Measurements from ENCODE around the gene U2AF2.

Gene U2AF2

DNA sequence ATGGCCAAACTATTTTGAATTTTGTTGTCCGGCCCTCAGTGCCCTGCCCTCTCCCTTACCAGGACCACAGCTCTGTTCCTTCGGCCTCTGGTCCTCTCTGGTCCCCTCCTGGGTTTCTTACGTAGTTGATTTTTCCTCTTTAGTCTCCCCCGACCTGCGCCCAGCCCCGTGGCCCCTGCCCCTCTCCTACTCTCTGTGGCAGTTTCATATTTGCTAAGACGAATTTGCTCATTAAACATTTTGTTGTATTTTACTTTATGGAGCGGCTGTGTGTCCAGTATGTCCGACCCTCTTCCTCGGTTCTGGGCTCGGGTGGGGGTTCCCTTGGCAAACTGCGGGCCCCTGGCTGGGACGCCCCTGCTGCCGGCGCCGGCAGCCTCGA is 19.6 kb downstream of the U2AF2 start:
- ChIA-PET CTCF (interaction anchor here (0.5 kb wide), 1 partner anchor 534 kb away, joined by 3 read pairs; no protein-coding TSS in a partner anchor), POLR2A (ENCODE audit: low non-redundant PET) (no interaction called here)
- no peak for DNase-seq (ENCODE audit: low spot score)
- TF ChIP-seq, protein P1, sequence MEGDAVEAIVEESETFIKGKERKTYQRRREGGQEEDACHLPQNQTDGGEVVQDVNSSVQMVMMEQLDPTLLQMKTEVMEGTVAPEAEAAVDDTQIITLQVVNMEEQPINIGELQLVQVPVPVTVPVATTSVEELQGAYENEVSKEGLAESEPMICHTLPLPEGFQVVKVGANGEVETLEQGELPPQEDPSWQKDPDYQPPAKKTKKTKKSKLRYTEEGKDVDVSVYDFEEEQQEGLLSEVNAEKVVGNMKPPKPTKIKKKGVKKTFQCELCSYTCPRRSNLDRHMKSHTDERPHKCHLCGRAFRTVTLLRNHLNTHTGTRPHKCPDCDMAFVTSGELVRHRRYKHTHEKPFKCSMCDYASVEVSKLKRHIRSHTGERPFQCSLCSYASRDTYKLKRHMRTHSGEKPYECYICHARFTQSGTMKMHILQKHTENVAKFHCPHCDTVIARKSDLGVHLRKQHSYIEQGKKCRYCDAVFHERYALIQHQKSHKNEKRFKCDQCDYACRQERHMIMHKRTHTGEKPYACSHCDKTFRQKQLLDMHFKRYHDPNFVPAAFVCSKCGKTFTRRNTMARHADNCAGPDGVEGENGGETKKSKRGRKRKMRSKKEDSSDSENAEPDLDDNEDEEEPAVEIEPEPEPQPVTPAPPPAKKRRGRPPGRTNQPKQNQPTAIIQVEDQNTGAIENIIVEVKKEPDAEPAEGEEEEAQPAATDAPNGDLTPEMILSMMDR (conservative IDR thresholded peaks at IDR 0.05; ENCODE audit: low read depth): no peak
- peak overlapping the region; percentile 86 for H3K27ac ChIP-seq

DNA sequence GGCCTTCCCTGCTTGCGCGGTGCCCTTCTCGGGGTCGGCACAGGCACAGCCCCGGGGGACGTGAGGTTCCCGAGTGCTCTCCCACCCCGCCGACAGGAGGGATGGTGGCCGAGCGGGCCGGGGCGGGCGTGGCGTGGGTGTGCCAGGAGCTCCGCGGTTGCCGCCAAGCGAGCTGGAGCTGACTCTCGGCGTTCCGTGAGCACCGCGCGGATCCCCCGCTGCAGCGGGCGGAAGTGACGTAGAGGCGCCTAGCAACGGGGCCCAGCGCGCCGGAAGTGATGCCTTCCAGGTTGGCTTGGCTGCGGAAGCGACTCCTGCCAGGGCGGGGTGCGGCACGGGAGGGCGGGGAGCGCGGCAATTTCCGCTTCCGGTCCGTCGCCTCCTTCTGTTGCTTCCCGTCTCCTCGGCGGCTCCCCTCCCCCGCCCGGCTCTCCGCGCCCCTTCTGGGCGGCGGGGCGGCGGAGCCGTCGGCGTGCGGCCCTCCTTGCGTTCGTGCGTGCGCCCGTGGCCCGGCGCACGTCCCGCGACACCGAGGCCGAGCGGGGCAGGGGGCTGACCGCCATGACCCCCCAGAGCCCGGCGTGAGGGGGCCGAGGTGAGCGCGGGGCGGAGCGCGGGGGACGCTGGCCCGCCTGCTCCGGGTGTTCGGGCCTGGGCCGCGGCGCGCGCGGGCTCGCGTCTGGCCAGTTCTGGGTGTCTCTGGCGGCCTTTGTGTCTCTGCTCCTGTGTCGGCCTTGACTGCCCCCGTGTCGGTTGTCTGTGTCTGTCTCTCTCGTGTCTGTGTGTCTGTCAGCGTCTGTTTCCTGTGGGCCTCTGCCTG is 20.2 kb downstream of the U2AF2 start, which contains the start of gene EPN1:
TSS of gene EPN1 (plus strand) at position 386 of the 820 bp plus-strand sequence. CDS start 3,402 bp downstream, outside the sequence.
- ChIA-PET POLR2A (ENCODE audit: low non-redundant PET) (no interaction called here), CTCF (interaction anchor here (0.5 kb wide), 1 partner anchor 535 kb away, joined by 3 read pairs; no protein-coding TSS in a partner anchor)
- H3K27ac ChIP-seq: peak within 1 kb of the TSS; percentile 86
- peak; percentile 97 for DNase-seq (ENCODE audit: low spot score)
- TF ChIP-seq, protein P1 (conservative IDR thresholded peaks at IDR 0.05; ENCODE audit: low read depth): no peak

DNA sequence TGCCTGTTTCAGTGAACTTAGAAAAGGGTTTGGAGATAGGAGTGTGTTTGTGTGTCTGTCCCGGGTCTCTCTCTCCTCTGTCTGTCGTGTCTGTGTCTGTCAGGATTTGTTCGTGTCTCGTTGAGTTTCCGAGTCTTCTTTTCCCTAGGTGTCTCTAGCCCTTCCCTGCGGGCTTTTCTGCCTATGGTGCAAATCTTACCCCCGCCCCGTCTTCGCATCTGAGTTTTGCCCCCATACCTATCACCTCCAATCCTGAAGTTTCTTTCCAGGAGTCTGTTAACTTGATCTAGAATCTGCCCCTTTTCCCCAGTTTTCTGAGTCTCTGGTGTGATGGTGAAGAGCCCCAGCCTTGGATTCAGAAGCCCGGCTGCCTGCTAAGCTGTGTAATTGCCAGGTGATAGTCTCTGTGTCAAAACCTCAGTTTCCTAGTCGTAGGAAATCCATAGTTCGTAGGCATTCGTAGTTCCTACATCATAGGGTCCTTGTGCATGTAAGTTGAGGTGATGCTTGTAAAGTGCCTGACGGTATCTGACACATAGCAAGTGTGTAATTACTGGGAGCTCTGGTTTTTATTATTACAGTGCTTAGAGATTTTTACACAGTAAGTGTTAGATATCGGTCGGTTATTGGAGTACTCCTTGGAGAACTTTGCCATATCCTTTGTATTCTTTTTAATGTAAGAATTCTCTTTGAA is 21.0 kb downstream of the U2AF2 start:
- DNase-seq (ENCODE audit: low spot score): no peak
- TF ChIP-seq, protein P1 (conservative IDR thresholded peaks at IDR 0.05; ENCODE audit: low read depth): no peak
- H3K27ac ChIP-seq: peak overlapping the region; percentile 86
- POLR2A ChIA-PET (ENCODE audit: low non-redundant PET): no interaction called here
- CTCF ChIA-PET: interaction anchor here (0.7 kb wide), 1 partner anchor 23 kb away, joined by 3 read pairs; no protein-coding TSS in a partner anchor

DNA sequence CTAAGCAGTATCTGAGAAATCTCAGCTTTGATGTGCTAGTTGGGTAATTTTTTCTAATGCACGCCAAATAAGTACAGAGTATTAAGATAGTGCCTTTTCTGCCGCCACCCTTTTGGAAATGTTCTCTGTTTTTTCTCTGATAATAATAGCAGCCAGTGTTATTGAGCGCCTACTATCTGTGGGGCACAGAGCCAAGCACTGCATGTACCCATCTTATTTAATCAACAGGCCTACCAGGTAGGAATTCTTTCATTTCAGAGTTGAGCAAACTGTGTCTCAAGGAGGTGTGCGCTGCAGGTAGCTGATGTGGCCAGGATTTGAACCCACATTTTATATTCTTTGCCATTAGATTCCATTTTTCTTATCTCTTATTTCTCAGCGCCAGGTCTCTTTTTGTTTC is 21.5 kb downstream of the U2AF2 start:
- H3K27ac ChIP-seq: no peak overlapping the region
- ChIA-PET POLR2A (ENCODE audit: low non-redundant PET) (no interaction called here), CTCF (interaction anchor here (0.7 kb wide), 1 partner anchor 23 kb away, joined by 3 read pairs; no protein-coding TSS in a partner anchor)
- no peak for DNase-seq (ENCODE audit: low spot score)
- TF ChIP-seq, protein P1 (conservative IDR thresholded peaks at IDR 0.05; ENCODE audit: low read depth): peak; percentile 45

DNA sequence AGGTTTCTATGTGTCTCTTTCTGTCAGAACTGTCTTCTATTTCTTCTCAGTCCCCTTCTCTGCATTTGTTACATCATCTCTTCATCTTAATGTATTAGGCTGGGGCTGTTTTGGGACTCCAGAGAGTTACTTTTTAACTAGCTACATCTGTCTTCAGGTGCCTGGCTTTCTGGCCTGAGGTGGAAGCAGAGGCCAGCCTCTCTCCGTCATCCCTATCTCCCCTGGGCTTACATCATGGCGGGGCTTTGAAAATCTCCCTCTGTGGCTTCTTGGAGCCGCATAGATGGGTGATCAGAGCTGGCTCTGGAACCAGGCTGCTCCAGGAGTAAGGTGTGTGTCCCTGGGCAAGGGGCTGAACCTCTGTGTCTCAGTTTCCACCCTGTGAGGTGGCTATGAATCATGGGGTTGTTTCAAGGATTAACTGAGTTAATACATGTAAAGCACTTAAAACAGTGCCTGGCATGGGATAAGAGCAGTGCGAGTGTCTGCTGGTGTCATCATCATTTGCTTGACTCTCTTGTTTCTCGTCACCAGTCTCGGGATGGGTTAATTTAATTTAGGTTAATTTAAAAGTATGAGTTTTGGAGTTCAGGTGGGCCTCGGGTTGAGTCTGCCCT is 22.2 kb downstream of the U2AF2 start:
- DNase-seq (ENCODE audit: low spot score): no peak
- no peak overlapping the region for H3K27ac ChIP-seq
- TF ChIP-seq, protein P1 (conservative IDR thresholded peaks at IDR 0.05; ENCODE audit: low read depth): no peak
- POLR2A ChIA-PET (ENCODE audit: low non-redundant PET): no interaction called here
- CTCF ChIA-PET: no interaction called here

DNA sequence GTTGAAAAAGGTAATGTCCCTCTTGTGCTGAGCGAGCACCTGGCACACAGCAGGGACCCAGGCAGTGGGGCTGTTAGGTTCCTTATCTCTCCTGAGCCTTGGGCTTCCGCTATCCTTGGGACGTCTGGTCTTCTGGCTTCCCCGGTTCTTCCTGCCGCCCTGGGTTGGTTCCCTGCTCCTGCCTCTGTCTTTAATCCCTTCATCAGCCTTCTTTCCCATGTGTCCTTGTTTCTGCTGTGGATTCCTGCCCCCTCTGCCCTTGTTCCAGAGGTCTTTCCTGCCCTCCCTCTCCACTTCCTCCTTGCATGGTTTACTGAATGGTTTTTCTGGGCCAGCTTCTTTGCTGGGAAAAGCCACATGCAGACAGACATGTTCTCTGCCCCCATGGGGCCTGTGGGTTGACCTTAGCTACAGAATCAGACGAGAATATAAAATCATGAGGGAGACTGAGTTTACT is 22.8 kb downstream of the U2AF2 start:
- POLR2A ChIA-PET (ENCODE audit: low non-redundant PET): no interaction called here

More for the DNA sequence above, 22.8 kb downstream of the U2AF2 start:
- CTCF ChIA-PET: no interaction called here
- H3K27ac ChIP-seq: no peak overlapping the region
- no peak for DNase-seq (ENCODE audit: low spot score)
- TF ChIP-seq, protein P1 (conservative IDR thresholded peaks at IDR 0.05; ENCODE audit: low read depth): no peak

All from RWPE1 (cell line).